NCI-H2196 treated with DMSO at 0.1 percent for 48 hours (cell line): ENCODE measurements around the gene SPATA32.
A peak's percentile ranks its signal among the peaks of the same experiment; 100 is the strongest.

Source experiments
- DNase-seq: peaks from one replicate; lab custom pipeline; 2025; ENCODE audit not compliant: unreplicated experiment; lab: John Stamatoyannopoulos, UW

SPATA32 gene

GRCh38 chr17:45230410-45230786 lies 31.5 kb downstream of the SPATA32 start:
- DNase-seq, result no peak

- DNase-seq, result no peak
Measured at GRCh38 chr17:45229681-45230409, 32.0 kb downstream of the SPATA32 start.

- no peak for DNase-seq
Measured at GRCh38 chr17:45228763-45229539, 32.9 kb downstream of the SPATA32 start.

- DNase-seq, result no peak
Measured at GRCh38 chr17:45227926-45228762, 33.8 kb downstream of the SPATA32 start.

- no peak for DNase-seq
Measured at GRCh38 chr17:45227101-45227925, 34.6 kb downstream of the SPATA32 start.

- no peak for DNase-seq
Measured at GRCh38 chr17:45226576-45226975, 35.3 kb downstream of the SPATA32 start.

GRCh38 chr17:45225964-45226530 lies 35.8 kb downstream of the SPATA32 start:
- no peak for DNase-seq

GRCh38 chr17:45225051-45225700 lies 36.7 kb downstream of the SPATA32 start:
- no peak for DNase-seq

GRCh38 chr17:45224671-45225050 lies 37.2 kb downstream of the SPATA32 start:
- no peak for DNase-seq

GRCh38 chr17:45223539-45224528 lies 38.1 kb downstream of the SPATA32 start:
- no peak for DNase-seq

GRCh38 chr17:45222996-45223538 lies 38.8 kb downstream of the SPATA32 start:
- DNase-seq, result no peak

- DNase-seq, result no peak
Measured at GRCh38 chr17:45222289-45222995, 39.5 kb downstream of the SPATA32 start.

- no peak for DNase-seq
Measured at GRCh38 chr17:45222014-45222288, 39.9 kb downstream of the SPATA32 start.

GRCh38 chr17:45221081-45222013 lies 40.5 kb downstream of the SPATA32 start, which contains the start of gene FMNL1:
FMNL1 (plus strand) TSS chr17:45221885; CDS start chr17:45222125, 240 bp downstream.
- no peak for DNase-seq

GRCh38 chr17:45220079-45220478 lies 41.8 kb downstream of the SPATA32 start:
- no peak for DNase-seq

- peak; percentile 43 for DNase-seq
Measured at GRCh38 chr17:45218895-45219661, 42.8 kb downstream of the SPATA32 start.
